ENCODE measurements around the gene CDC6.
A peak's percentile ranks its signal among the peaks of the same experiment; 100 is the strongest.

GRCh38 chr17:40345161-40345993 is 57.7 kb downstream of the CDC6 start:
- peak in 2 of 4 donors; percentile 22 to 45 for TF ChIP-seq POLR2A (IDR thresholded peaks at IDR 0.05)
- TF ChIP-seq, protein P1, sequence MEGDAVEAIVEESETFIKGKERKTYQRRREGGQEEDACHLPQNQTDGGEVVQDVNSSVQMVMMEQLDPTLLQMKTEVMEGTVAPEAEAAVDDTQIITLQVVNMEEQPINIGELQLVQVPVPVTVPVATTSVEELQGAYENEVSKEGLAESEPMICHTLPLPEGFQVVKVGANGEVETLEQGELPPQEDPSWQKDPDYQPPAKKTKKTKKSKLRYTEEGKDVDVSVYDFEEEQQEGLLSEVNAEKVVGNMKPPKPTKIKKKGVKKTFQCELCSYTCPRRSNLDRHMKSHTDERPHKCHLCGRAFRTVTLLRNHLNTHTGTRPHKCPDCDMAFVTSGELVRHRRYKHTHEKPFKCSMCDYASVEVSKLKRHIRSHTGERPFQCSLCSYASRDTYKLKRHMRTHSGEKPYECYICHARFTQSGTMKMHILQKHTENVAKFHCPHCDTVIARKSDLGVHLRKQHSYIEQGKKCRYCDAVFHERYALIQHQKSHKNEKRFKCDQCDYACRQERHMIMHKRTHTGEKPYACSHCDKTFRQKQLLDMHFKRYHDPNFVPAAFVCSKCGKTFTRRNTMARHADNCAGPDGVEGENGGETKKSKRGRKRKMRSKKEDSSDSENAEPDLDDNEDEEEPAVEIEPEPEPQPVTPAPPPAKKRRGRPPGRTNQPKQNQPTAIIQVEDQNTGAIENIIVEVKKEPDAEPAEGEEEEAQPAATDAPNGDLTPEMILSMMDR (IDR thresholded peaks at IDR 0.05), result no peak
